CD14-positive monocyte (primary cell): ENCODE measurements around the gene KCNIP3. TPM values are rescaled to one million over a fixed set of nuclear protein-coding genes. Genes with fewer than 3 reads are reported as not detected.
"Not testable (repeated sequence)": the region's sequence is repeated elsewhere in the genome, so short reads cannot be mapped to it uniquely, and the experiment has no call there.

Experiments
- DNase-seq, 3 donors: peaks; one replicate each; pipeline ENCODE4 v3.0.0-alpha.2; 2011 to 2022
- H2AFZ ChIP-seq: 2 replicates; pipeline ENCODE4 v1.6.0; 2012; ENCODE audit warnings: mild to moderate bottlenecking, low read depth, low read length, inconsistent platforms; ENCODE audit not compliant: insufficient read depth, poor library complexity, severe bottlenecking
- H3K27ac ChIP-seq, 2 donors: 1 replicate in 1 of 2; 2 replicates in 1 of 2; pipeline ENCODE4 v1.5.1; 2012 to 2013; ENCODE audit warnings: low read length in 2 of 2, control low read depth in 1 of 2, inconsistent platforms in 1 of 2, low read depth in 1 of 2, mild to moderate bottlenecking in 1 of 2
- H3K27me3 ChIP-seq, 2 donors: one replicate each; pipeline versions ENCODE4 v1.6.0 to v1.6.1; 2011 to 2013; ENCODE audit warnings: low read length in 2 of 2; ENCODE audit not compliant: control insufficient read depth in 2 of 2, insufficient read depth in 2 of 2
- H3K36me3 ChIP-seq, 2 donors: replicated peaks in 1 of 2; 1 replicate in 1 of 2; 2 replicates in 1 of 2; pipeline versions ENCODE4 v1.5.1 to v1.6.1; 2012 to 2013; ENCODE audit warnings: low read length in 2 of 2, control low read depth in 1 of 2, inconsistent platforms in 1 of 2, mild to moderate bottlenecking in 1 of 2; ENCODE audit not compliant: insufficient read depth in 2 of 2, control insufficient read depth in 1 of 2
- H3K4me1 ChIP-seq, 2 donors: 1 replicate in 1 of 2; 2 replicates in 1 of 2; pipeline versions ENCODE4 v1.5.1 to v1.6.1; 2012 to 2013; ENCODE audit warnings: low read length in 2 of 2, control low read depth in 1 of 2, inconsistent platforms in 1 of 2, mild to moderate bottlenecking in 1 of 2, moderate library complexity in 1 of 2; ENCODE audit not compliant: insufficient read depth in 2 of 2, control insufficient read depth in 1 of 2
- H3K4me2 ChIP-seq: replicated peaks from 2 replicates; pipeline ENCODE3; 2012; ENCODE audit warnings: low read length, moderate library complexity, mild to moderate bottlenecking; ENCODE audit not compliant: poor library complexity, severe bottlenecking; ENCODE audit errors: extremely low read depth
- H3K4me3 ChIP-seq, 3 experiments: fragments of 200-600 bp in 1 of 3; sonication (generic) in 1 of 3; replicated peaks in 1 of 3; 1 replicate in 2 of 3; 2 replicates in 1 of 3; pipeline ENCODE4 v1.5.1; 2011 to 2013; ENCODE audit warnings: low read length in 3 of 3, mild to moderate bottlenecking in 3 of 3, control low read depth in 2 of 3, low read depth in 2 of 3, inconsistent platforms in 1 of 3, moderate library complexity in 1 of 3
- H3K79me2 ChIP-seq: 2 replicates; pipeline ENCODE4 v1.6.0; 2012; ENCODE audit warnings: mild to moderate bottlenecking, control low read depth, inconsistent platforms, low read length, moderate library complexity; ENCODE audit not compliant: insufficient read depth
- H3K9ac ChIP-seq: 2 replicates; pipeline ENCODE4 v1.6.0; 2017; ENCODE audit warnings: low read length, mild to moderate bottlenecking; ENCODE audit not compliant: insufficient read depth, poor library complexity, severe bottlenecking
- H3K9me3 ChIP-seq, 2 donors: replicated peaks in 1 of 2; 1 replicate in 1 of 2; 2 replicates in 1 of 2; pipeline versions ENCODE4 v1.5.1 to v1.6.1; 2012 to 2013; ENCODE audit warnings: low read length in 2 of 2, control low read depth in 1 of 2; ENCODE audit not compliant: control insufficient read depth in 1 of 2, insufficient read depth in 1 of 2
- H4K20me1 ChIP-seq: 2 replicates; pipeline ENCODE4 v1.6.0; 2012; ENCODE audit warnings: mild to moderate bottlenecking, low read length, control low read depth, moderate library complexity; ENCODE audit not compliant: insufficient read depth
- H3K27ac Mint-ChIP-seq, 7 donors: one replicate each; pipeline ENCODE4 v1.8.0; 2020; ENCODE audit warnings: mild to moderate bottlenecking in 7 of 7, mixed read lengths in 7 of 7, moderate library complexity in 6 of 7, inconsistent platforms in 2 of 7
- H3K27me3 Mint-ChIP-seq, 3 donors: one replicate each; pipeline ENCODE4 v1.8.0; 2021 to 2022; ENCODE audit warnings: low read depth in 3 of 3, mild to moderate bottlenecking in 3 of 3, mixed read lengths in 3 of 3, moderate library complexity in 3 of 3, inconsistent platforms in 1 of 3
- H3K36me3 Mint-ChIP-seq, 2 donors: one replicate each; pipeline ENCODE4 v1.8.0; 2020; ENCODE audit warnings: mixed read lengths in 2 of 2, inconsistent platforms in 1 of 2, mild to moderate bottlenecking in 1 of 2
- H3K4me1 Mint-ChIP-seq: one replicate; pipeline ENCODE4 v1.8.0; 2020; ENCODE audit warnings: mild to moderate bottlenecking, mixed read lengths
- H3K4me3 Mint-ChIP-seq, 2 donors: one replicate each; pipeline ENCODE4 v1.8.0; 2020; ENCODE audit warnings: mild to moderate bottlenecking in 2 of 2, mixed read lengths in 2 of 2, moderate library complexity in 1 of 2
- H3K9me3 Mint-ChIP-seq, 7 donors: one replicate each; pipeline ENCODE4 v1.8.0; 2020 to 2022; ENCODE audit warnings: mixed read lengths in 7 of 7, mild to moderate bottlenecking in 6 of 7, moderate library complexity in 6 of 7, inconsistent platforms in 2 of 7
- WGBS: methylation state at CpG from one replicate; pipeline ENCODE4 v1.1.5; 2013; ENCODE audit warnings: missing lambda C conversion rate; ENCODE audit not compliant: insufficient coverage; 5-methylcytosine and 5-hydroxymethylcytosine counted together
- intact Hi-C, 2 donors: fragments of 100-400 bp; cut with micrococcal nuclease; formaldehyde crosslinking; loops; one replicate each; pipeline versions ENCODE4 v1.15.0 to v1.15.1; 2023
- polyA plus RNA-seq, 3 donors: library from polyadenylated mRNA; depleted of rRNA in 1 of 3; unstranded in 2 of 3; stranded (reverse) in 1 of 3; fragments of 300-500 nt in 2 of 3; fragments of >200 nt in 1 of 3; fragmentation: Illumina TruSeq in 2 of 3; gene quantifications; 1 replicate in 2 of 3; 2 replicates in 1 of 3; pipeline ENCODE4 v1.2.3, GENCODE V29; 2012 to 2021

The KCNIP3 gene
- polyA plus RNA-seq, 3 donors: not detected

- H3K27me3 Mint-ChIP-seq, H3K36me3 Mint-ChIP-seq, H3K36me3 ChIP-seq, H3K4me1 Mint-ChIP-seq, H3K4me3 Mint-ChIP-seq, H3K27ac Mint-ChIP-seq, DNase-seq, H3K9me3 ChIP-seq, H3K27ac ChIP-seq, H4K20me1 ChIP-seq, H3K27me3 ChIP-seq, H3K9ac ChIP-seq, intact Hi-C loops, H3K9me3 Mint-ChIP-seq, H2AFZ ChIP-seq, H3K4me3 ChIP-seq, H3K4me1 ChIP-seq, H3K79me2 ChIP-seq, H3K4me2 ChIP-seq: not testable (repeated sequence)
- no CpG with 5 or more reads among the region's 2 CpGs for WGBS
Measured at GRCh38 chr2:95433973-95434372, 136.8 kb downstream of the KCNIP3 start.

GRCh38 chr2:95434507-95435076, 137.4 kb downstream of the KCNIP3 start:
- H3K36me3 Mint-ChIP-seq, H3K27ac ChIP-seq, H3K9ac ChIP-seq, H3K4me3 Mint-ChIP-seq, H3K4me1 Mint-ChIP-seq, H2AFZ ChIP-seq, H3K9me3 ChIP-seq, H3K27ac Mint-ChIP-seq, H3K27me3 Mint-ChIP-seq, H3K4me3 ChIP-seq, H3K36me3 ChIP-seq, H3K4me1 ChIP-seq, DNase-seq, H3K27me3 ChIP-seq, H4K20me1 ChIP-seq, H3K79me2 ChIP-seq, H3K9me3 Mint-ChIP-seq, intact Hi-C loops, H3K4me2 ChIP-seq: not testable (repeated sequence)
- no CpG with 5 or more reads among the region's 3 CpGs for WGBS

- H2AFZ ChIP-seq, H3K36me3 Mint-ChIP-seq, H3K4me3 Mint-ChIP-seq, DNase-seq, H3K4me1 Mint-ChIP-seq, H4K20me1 ChIP-seq, H3K4me2 ChIP-seq, H3K9me3 ChIP-seq, H3K36me3 ChIP-seq, H3K9me3 Mint-ChIP-seq, H3K27me3 Mint-ChIP-seq, H3K79me2 ChIP-seq, H3K27ac ChIP-seq, H3K4me1 ChIP-seq, H3K27ac Mint-ChIP-seq, H3K27me3 ChIP-seq, H3K9ac ChIP-seq, H3K4me3 ChIP-seq, intact Hi-C loops: not testable (repeated sequence)
- no CpG with 5 or more reads among the region's 30 CpGs for WGBS
Measured at GRCh38 chr2:95435162-95435871, 138.2 kb downstream of the KCNIP3 start.

Other genes starting within 250 kb of the KCNIP3 start
- 10 to 100 TPM; 30.9 to 41.6 (median 35.2) TPM for gene MRPS5, start 175.5 kb upstream of the KCNIP3 start, polyA plus RNA-seq
- 1 to 10 TPM; 2.8 to 9.6 (median 5.7) TPM for gene ZNF514, start 137.5 kb upstream of the KCNIP3 start, polyA plus RNA-seq
- 1 to 10 TPM in 1 of 3 donors, under 1 TPM in 2; 0.59 to 1.5 (median 0.89) TPM for gene ZNF2, start 131.5 kb upstream of the KCNIP3 start, polyA plus RNA-seq
- gene ZNF892, start 89.8 kb upstream of the KCNIP3 start, polyA plus RNA-seq: under 1 TPM; 0.15 to 0.73 (median 0.23) TPM
- gene PROM2, start 22.9 kb upstream of the KCNIP3 start, polyA plus RNA-seq: under 1 TPM in 1 of 3 donors, not detected in 2; 0.41 TPM
- gene FAHD2A, start 105.4 kb downstream of the KCNIP3 start, polyA plus RNA-seq: 10 to 100 TPM in 2 of 3 donors, 1 to 10 TPM in 1; 9.7 to 17.1 (median 10.5) TPM
- gene TRIM43B, start 187.4 kb downstream of the KCNIP3 start, polyA plus RNA-seq: not detected